Hindlimb muscle (tissue), 1 donor: ENCODE data around the gene LARP1. TPM values are rescaled to one million over a fixed set of nuclear protein-coding genes. Genes with fewer than 3 reads are reported as not detected.

Experiments used
- DNase-seq: peaks from one replicate; pipeline ENCODE4 v3.0.0-alpha.2; 2013
- polyA plus RNA-seq: library from polyadenylated mRNA; unstranded; fragments of 120-200 nt; gene quantifications from one replicate; pipeline ENCODE4 v1.2.1, GENCODE V29; 2013; ENCODE audit not compliant: insufficient read length

The LARP1 gene
- polyA plus RNA-seq, 1 donor, result 109 TPM

GRCh38 chr5:154762700-154763099 lies 7.5 kb downstream of the LARP1 start:
- no peak for DNase-seq

GRCh38 chr5:154764967-154765366 lies 9.8 kb downstream of the LARP1 start:
- DNase-seq, result no peak

GRCh38 chr5:154765396-154765925 lies 10.3 kb downstream of the LARP1 start:
- DNase-seq, result no peak

- no peak for DNase-seq
Observed at GRCh38 chr5:154766558-154767281, 11.5 kb downstream of the LARP1 start.

- DNase-seq, result no peak
Observed at GRCh38 chr5:154767576-154767975, 12.4 kb downstream of the LARP1 start.

- DNase-seq, result no peak
Observed at GRCh38 chr5:154768207-154768606, 13.0 kb downstream of the LARP1 start.

- DNase-seq, result no peak
Observed at GRCh38 chr5:154770111-154770510, 14.9 kb downstream of the LARP1 start.

- DNase-seq, result peak; percentile 81
Observed at GRCh38 chr5:154771383-154771901, 16.3 kb downstream of the LARP1 start.

GRCh38 chr5:154773326-154773725 lies 18.1 kb downstream of the LARP1 start:
- DNase-seq, result no peak

- no peak for DNase-seq
Observed at GRCh38 chr5:154776167-154776566, 21.0 kb downstream of the LARP1 start.

- DNase-seq, result no peak
Observed at GRCh38 chr5:154778534-154778933, 23.4 kb downstream of the LARP1 start.

GRCh38 chr5:154779105-154779504 lies 23.9 kb downstream of the LARP1 start:
- DNase-seq, result no peak

- DNase-seq, result no peak
Observed at GRCh38 chr5:154780128-154780527, 25.0 kb downstream of the LARP1 start.

GRCh38 chr5:154782326-154782725 lies 27.1 kb downstream of the LARP1 start:
- no peak for DNase-seq

GRCh38 chr5:154782812-154783592 lies 27.8 kb downstream of the LARP1 start:
- DNase-seq, result no peak

- no peak for DNase-seq
Observed at GRCh38 chr5:154783774-154784460, 28.7 kb downstream of the LARP1 start.

- no peak for DNase-seq
Observed at GRCh38 chr5:154784856-154785255, 29.7 kb downstream of the LARP1 start.

GRCh38 chr5:154786414-154786813 lies 31.2 kb downstream of the LARP1 start:
- DNase-seq, result no peak

- DNase-seq, result no peak
Observed at GRCh38 chr5:154788212-154788611, 33.0 kb downstream of the LARP1 start.

GRCh38 chr5:154791535-154791934 lies 36.4 kb downstream of the LARP1 start:
- no peak for DNase-seq

GRCh38 chr5:154793599-154794524 lies 38.7 kb downstream of the LARP1 start:
- DNase-seq, result no peak
